Activated T-cell treated with anti-CD3 and anti-CD28 coated beads, Interleukin-2, amount 50 U/mL, for 24 hours (primary cell): ENCODE measurements around the gene ACVR1C.
"Not testable (repeated sequence)": the region's sequence is repeated elsewhere in the genome, so short reads cannot be mapped to it uniquely, and the experiment has no call there.

Experiments used
- DNase-seq: peaks from one replicate; pipeline ENCODE4 v3.0.0-alpha.2; 2020
- H3K27ac Mint-ChIP-seq: 2 replicates; pipeline ENCODE4 v1.8.0; 2020; ENCODE audit warnings: mild to moderate bottlenecking, mixed read lengths
- H3K27me3 Mint-ChIP-seq: 2 replicates; pipeline ENCODE4 v1.8.0; 2020; ENCODE audit warnings: mixed read lengths
- H3K36me3 Mint-ChIP-seq: 2 replicates; pipeline ENCODE4 v1.8.0; 2020; ENCODE audit warnings: low read depth, mixed read lengths
- H3K4me1 Mint-ChIP-seq: 2 replicates; pipeline ENCODE4 v1.8.0; 2020; ENCODE audit warnings: low read depth, mixed read lengths
- H3K4me3 Mint-ChIP-seq: 2 replicates; pipeline ENCODE4 v1.8.0; 2020; ENCODE audit warnings: mild to moderate bottlenecking, moderate library complexity, mixed read lengths
- H3K9me3 Mint-ChIP-seq: 2 replicates; pipeline ENCODE4 v1.8.0; 2020; ENCODE audit warnings: mixed read lengths

ACVR1C gene

DNA sequence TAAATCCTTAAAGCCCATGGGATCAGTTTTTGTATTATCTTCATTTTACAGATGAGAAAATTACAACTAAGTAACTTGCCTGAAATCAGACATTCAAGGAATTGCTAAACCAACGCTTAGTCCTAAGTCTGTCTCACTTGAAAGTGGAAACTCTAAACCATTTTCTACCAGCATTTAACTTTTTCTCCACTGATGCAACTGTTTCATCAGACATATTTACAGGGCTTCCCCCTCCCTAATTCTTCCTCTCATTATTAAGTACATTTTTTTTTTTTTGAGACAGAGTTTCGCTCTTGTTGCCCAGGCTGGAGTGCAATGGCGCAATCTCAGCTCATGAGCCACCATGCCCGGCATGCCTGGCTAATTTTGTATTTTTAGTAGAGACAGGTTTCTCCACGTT, 88.6 kb downstream of the ACVR1C start:
- Mint-ChIP-seq H3K36me3 (peaks cover 9% of the 10 kb centered on the region), H3K27me3 (no peaks in the 10 kb centered on the region), H3K4me3 (no peak overlapping the region), H3K4me1 (peaks cover 4% of the 10 kb centered on the region), H3K27ac (no peak overlapping the region), H3K9me3 (no peaks in the 10 kb centered on the region)
- no peak for DNase-seq

DNA sequence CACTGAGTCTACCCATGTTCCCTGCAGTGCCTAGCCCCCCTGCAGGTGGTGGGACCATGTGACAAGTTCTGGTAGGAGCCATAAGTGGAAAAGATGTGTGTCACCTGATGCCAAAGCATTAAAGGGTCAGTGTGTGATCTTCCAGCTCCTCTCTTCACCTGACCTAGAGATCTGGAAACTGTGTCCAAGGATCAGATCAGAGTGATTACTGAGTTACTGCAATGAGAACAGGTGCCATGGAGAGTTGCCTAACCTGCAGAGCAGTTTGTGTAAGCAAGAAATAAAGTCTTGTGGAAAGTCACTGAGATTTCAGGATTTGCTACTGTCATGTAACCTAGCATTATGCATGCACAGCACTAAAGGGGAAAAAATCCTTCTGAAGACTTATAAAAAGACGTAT, 90.6 kb downstream of the ACVR1C start:
- DNase-seq = no peak
- H3K4me3 Mint-ChIP-seq = no peak overlapping the region
- peaks cover 7% of the 10 kb centered on the region for H3K36me3 Mint-ChIP-seq
- no peaks in the 10 kb centered on the region for H3K27me3 Mint-ChIP-seq
- H3K9me3 Mint-ChIP-seq = no peaks in the 10 kb centered on the region
- H3K27ac Mint-ChIP-seq = no peak overlapping the region
- peaks cover 3% of the 10 kb centered on the region for H3K4me1 Mint-ChIP-seq

DNA sequence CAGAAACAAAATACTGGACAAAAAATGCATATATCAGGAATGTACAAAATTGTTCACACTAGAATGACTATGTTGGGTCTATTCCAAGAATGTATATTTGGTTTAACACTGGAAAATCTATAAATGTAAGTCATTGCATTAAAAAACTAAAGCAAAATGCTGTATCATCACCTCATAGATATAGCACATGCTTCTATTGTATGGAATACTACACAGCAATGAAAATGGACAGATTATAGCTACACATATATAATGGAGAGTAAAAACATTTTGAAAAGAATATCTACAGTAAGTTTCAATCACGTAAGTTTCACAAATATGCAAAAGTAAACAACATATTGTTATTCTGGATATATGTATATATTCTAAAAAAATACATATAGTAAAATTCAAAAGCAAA, 91.8 kb downstream of the ACVR1C start:
- DNase-seq = no peak
- no peak overlapping the region for H3K27ac Mint-ChIP-seq

DNA sequence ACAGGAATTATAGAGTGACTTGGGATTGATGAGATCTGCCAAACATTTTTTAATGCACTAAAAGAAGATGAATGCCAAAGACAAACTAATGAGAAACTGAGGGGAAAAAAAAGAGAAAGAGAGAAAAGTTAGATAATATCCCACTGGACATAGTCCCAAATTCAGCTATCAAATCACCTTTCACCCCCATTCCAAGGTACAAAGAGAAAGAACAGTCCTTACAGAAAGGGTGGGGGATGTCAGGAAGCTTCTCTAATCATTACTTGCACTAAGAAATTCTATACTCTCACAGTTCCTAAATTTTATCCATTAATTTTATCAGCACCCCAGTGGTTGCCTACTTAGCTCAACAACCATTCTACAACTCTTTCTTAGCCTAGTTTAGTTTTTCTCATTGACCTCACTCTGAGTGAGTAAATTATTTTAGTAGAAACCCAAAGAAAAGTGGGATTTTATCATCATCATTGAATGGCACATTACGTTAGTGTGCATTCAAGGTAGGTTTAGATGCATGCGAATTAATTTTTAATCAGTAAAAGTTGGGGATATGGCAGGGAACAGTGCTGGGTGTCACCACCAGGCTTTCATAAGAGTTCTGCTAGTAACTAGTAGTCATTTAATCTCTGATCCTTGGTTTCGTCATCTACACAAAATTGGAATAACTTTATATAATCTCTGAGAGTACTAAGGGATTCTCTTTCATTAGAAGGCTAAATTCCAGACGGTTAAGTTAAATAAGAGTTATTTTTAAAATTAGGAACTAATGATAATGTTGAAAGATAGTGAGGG, 99.5 kb downstream of the ACVR1C start:
- no peaks in the 10 kb centered on the region for H3K36me3 Mint-ChIP-seq
- H3K27ac Mint-ChIP-seq = no peak overlapping the region
- H3K9me3 Mint-ChIP-seq = no peaks in the 10 kb centered on the region
- no peak overlapping the region for H3K4me3 Mint-ChIP-seq
- no peaks in the 10 kb centered on the region for H3K4me1 Mint-ChIP-seq
- H3K27me3 Mint-ChIP-seq = no peaks in the 10 kb centered on the region
- no peak for DNase-seq

More for the DNA sequence above, 91.8 kb downstream of the ACVR1C start:
- H3K27me3 Mint-ChIP-seq = no peaks in the 10 kb centered on the region
- no peaks in the 10 kb centered on the region for H3K9me3 Mint-ChIP-seq
- peaks cover 7% of the 10 kb centered on the region for H3K36me3 Mint-ChIP-seq
- peaks cover 3% of the 10 kb centered on the region for H3K4me1 Mint-ChIP-seq
- no peak overlapping the region for H3K4me3 Mint-ChIP-seq

DNA sequence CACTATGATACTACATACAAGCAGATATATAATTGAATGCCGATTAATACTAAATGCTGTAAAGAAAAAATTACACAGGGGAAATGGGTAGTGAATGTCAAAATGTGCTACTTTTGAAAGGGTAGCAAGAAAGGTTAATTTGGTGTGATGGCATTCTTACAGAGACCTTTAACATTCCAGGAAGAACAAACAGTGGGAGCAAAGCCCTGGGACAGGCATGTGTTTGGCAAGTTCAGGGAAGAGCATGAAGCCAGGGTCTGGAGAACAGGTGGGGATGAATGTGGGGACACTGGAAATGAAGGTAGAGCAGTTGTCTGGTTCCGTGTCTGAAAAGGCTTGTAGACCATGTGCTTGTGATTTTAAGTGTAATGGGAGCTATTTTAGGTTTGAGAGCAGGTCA, 102.6 kb downstream of the ACVR1C start:
- no peak for DNase-seq
- H3K27me3 Mint-ChIP-seq = no peaks in the 10 kb centered on the region

DNA sequence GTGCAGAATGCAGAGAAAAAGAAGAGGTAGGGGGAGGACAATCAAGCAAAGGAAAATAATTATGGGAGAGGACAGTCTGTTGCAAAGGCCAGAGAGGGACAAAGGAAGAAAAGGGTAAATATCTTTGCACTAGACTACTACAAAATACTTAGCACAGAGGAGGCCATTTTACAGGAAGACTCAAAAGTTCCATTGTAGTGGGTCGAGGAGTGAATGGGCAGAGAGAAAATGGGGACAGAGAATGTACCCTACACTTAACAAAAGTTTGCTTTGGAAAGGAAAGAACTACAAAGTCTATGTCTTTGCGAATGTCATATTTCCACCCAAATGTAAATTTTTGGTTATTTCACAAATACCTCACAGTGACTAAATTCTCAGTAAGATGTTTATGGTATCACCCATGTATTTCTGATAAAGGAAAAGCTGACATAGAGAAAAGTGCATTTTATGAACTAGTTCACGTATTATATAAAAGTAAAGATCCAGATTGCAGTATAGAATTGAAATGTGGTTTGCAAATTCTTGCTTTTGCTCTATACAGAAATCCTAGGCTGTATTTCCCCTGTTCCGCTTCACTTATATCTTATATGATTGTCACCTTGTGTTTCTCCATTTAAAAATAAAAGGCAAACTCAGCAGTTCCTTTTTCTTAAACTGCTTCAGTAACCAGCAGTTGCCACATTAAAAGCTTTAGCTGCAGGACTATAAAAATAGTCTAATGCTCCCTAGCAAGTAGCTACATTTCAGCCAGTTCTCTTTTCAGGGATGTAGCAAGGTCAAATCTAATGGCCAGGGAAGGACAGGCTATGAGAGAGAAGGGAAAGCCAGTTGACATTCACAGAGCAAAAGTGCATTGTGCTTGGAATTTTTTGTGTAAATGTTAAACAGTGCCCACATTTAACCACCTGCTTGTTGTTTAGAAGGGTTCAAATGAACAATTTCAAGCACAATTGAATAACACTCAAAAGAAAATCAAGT, 105.1 kb downstream of the ACVR1C start:
- Mint-ChIP-seq H3K9me3 (no peaks in the 10 kb centered on the region), H3K4me1 (peaks cover 3% of the 10 kb centered on the region), H3K27me3 (no peaks in the 10 kb centered on the region), H3K4me3 (no peak overlapping the region), H3K36me3 (no peaks in the 10 kb centered on the region), H3K27ac (no peak overlapping the region)
- no peak for DNase-seq

More for the DNA sequence above, 102.6 kb downstream of the ACVR1C start:
- Mint-ChIP-seq H3K4me1 (peaks cover 3% of the 10 kb centered on the region), H3K27ac (no peak overlapping the region), H3K36me3 (no peaks in the 10 kb centered on the region), H3K9me3 (no peaks in the 10 kb centered on the region), H3K4me3 (no peak overlapping the region)

DNA sequence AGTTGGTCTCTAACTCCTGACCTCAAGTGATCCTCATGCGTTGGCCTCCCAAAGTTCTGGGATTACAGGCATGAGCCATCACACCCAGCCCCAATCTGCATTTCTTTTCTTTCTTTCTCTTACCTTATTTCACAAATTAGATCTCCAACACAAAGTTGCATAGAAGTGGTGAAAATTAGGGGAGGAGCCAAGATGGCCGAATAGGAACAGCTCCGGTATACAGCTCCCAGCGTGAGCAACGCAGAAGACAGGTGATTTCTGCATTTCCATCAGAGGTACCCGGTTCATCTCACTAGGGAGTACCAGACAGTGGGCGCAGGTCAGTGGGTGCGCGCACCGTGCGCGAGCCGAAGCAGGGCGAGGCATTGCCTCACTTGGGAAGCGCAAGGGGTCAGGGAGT, 113.7 kb downstream of the ACVR1C start:
- not testable (repeated sequence) for H3K36me3 Mint-ChIP-seq, H3K4me3 Mint-ChIP-seq, H3K9me3 Mint-ChIP-seq, H3K27ac Mint-ChIP-seq, H3K4me1 Mint-ChIP-seq, DNase-seq, H3K27me3 Mint-ChIP-seq

DNA sequence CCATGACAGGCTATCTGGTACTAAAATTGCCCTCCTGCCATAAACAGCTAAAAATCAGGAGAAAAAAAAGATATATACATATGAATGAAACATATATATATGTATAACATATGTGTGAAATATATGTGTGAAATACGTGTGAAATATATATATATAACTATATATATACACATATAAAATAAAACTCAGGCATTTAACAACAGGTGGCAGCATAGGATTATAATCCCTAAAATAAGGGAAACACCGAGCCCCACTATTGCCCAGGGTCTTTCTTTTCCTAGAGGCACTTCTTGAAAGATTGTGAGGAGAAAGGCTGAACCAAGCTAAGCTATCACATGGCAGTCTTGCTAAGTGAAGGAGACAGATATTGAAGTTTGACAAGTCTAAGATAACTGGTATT, 118.9 kb downstream of the ACVR1C start:
- peaks cover 11% of the 10 kb centered on the region for H3K9me3 Mint-ChIP-seq
- H3K36me3 Mint-ChIP-seq = no peaks in the 10 kb centered on the region
- H3K4me1 Mint-ChIP-seq = peaks cover 3% of the 10 kb centered on the region
- peaks cover 8% of the 10 kb centered on the region for H3K27me3 Mint-ChIP-seq
- no peak overlapping the region for H3K27ac Mint-ChIP-seq
- no peak for DNase-seq
- no peak overlapping the region for H3K4me3 Mint-ChIP-seq

DNA sequence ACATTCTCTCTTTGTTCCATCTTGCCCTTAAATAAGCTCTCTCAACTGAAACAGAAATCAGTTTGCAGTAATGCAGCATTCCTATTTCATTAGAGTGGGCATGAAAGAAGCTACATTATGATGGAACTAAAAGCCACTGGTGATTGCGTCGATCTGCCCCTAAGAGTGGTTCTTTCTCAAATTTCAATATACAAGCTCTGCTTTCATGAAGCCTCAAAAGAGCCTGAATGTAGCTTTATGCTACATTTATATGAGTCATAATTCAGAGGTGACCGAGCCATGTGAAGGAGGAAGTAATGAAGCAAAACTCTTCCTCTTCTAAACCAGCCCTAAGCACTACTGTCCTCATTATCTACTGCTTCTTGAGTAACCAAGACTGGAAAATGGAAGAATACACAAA, 120.0 kb downstream of the ACVR1C start:
- H3K4me3 Mint-ChIP-seq = no peak overlapping the region
- peaks cover 3% of the 10 kb centered on the region for H3K4me1 Mint-ChIP-seq
- DNase-seq = no peak
- H3K36me3 Mint-ChIP-seq = no peaks in the 10 kb centered on the region
- no peak overlapping the region for H3K27ac Mint-ChIP-seq
- peaks cover 8% of the 10 kb centered on the region for H3K27me3 Mint-ChIP-seq
- peaks cover 11% of the 10 kb centered on the region for H3K9me3 Mint-ChIP-seq

DNA sequence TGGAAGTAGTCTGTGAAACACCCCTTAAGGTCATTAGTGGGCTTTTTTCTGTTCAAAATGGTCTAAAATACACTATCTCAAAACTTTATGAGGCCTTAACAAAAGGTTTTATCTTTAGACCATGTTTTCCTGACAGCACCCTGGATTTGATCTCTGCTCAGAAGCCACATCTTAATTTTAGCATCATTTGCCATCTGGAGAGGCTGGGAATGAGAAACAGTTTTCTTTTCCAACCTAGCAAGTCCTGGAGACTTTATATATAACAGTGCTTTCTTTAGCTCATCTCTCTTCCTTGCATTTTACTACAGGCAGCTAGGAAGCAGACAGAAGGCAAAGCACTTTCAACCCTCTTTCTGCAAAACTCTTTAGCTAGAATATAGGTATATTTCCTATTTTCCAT, 122.1 kb downstream of the ACVR1C start:
- Mint-ChIP-seq H3K36me3 (no peaks in the 10 kb centered on the region), H3K9me3 (peaks cover 11% of the 10 kb centered on the region), H3K4me1 (peaks cover 10% of the 10 kb centered on the region), H3K4me3 (no peak overlapping the region), H3K27ac (no peak overlapping the region), H3K27me3 (peaks cover 8% of the 10 kb centered on the region)
- no peak for DNase-seq

DNA sequence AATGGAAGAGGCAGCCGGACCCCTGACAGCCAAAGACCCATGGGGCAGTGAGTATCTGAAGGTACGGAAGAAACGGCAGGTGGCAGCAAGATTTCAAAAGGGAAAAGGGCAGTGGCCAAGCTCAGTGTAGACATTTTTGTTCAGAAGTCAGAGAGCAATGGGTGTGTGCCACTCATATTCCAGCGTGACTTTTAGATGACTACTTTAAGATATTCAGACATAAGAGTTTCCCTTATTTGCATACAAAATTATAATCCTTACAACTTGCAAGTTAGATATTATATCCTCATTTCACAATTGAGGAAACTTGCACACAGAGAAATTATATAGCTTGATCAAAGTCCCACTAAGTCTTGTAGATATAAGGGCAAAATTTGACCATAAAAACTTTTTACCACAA, 124.0 kb downstream of the ACVR1C start:
- no peak for DNase-seq
- Mint-ChIP-seq H3K9me3 (peaks cover 11% of the 10 kb centered on the region), H3K27ac (no peak overlapping the region), H3K27me3 (peaks cover 8% of the 10 kb centered on the region), H3K4me3 (no peak overlapping the region), H3K4me1 (peaks cover 19% of the 10 kb centered on the region), H3K36me3 (no peaks in the 10 kb centered on the region)

DNA sequence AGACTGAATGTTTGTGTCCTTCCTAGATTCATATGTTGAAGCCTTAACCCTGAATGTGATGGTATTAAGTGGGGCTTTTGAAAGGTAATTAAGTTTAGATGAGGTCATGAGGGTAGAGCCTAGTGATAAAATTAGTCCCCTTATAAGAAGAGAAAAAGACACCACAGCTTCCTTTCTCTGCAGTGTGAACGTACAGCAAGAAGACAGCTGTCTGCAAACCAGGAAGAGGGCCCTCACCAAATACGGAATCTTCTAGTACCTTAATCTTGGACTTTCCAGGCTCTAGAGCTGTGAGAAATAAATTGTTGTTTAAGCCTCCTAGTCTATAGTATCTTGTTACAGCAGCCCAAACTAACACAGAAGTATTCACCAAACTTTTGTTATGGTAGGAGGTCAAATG, 127.6 kb downstream of the ACVR1C start:
- no peaks in the 10 kb centered on the region for H3K36me3 Mint-ChIP-seq
- H3K4me3 Mint-ChIP-seq = no peak overlapping the region
- no peak overlapping the region for H3K27ac Mint-ChIP-seq
- no peak for DNase-seq
- peaks cover 26% of the 10 kb centered on the region for H3K4me1 Mint-ChIP-seq
- H3K9me3 Mint-ChIP-seq = peaks cover 8% of the 10 kb centered on the region
- peaks cover 3% of the 10 kb centered on the region for H3K27me3 Mint-ChIP-seq

DNA sequence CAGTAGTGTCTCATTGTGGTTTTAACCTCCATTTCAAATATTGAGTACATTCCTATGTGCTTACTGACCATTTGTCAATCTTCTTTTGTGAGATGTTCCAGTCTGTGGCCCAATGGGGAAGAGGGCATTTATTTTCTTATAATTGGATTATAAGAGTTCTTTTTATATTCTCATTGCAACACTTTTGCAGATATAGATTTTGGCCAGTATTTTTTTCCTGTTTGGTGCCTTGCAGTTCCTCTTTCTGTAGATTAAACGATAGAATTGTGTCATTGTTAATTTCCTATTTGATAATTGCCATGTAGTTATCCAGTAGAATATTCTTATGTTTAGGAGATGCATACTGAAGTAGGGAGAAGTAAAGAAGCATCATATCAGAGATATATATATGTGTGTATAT, 128.3 kb downstream of the ACVR1C start:
- H3K27me3 Mint-ChIP-seq = no peaks in the 10 kb centered on the region
- peaks cover 2% of the 10 kb centered on the region for H3K9me3 Mint-ChIP-seq
- no peak overlapping the region for H3K27ac Mint-ChIP-seq
- no peak for DNase-seq
- no peak overlapping the region for H3K4me3 Mint-ChIP-seq
- H3K36me3 Mint-ChIP-seq = no peaks in the 10 kb centered on the region
- peaks cover 26% of the 10 kb centered on the region for H3K4me1 Mint-ChIP-seq

DNA sequence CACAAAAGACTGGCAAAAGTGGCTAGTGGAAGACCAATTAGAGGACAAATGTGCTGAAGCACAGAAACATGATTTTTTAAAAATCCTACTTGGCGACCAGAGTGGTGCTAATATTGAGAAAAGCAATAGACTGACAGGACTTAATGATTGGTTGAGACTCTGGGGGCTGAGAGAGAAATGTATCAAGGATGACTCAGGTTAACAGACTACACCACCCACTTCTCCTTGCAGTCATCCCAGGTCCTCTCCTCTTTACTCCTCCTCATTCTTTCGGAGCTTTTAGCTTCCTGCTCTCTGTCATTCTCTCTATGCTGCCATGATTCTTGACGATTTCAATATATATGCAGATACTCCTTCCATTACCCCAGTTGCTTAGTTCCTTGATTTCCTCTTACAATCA, 130.2 kb downstream of the ACVR1C start:
- Mint-ChIP-seq H3K4me3 (no peak overlapping the region), H3K36me3 (no peaks in the 10 kb centered on the region), H3K27me3 (no peaks in the 10 kb centered on the region), H3K4me1 (peaks cover 36% of the 10 kb centered on the region), H3K27ac (no peak overlapping the region), H3K9me3 (no peaks in the 10 kb centered on the region)
- no peak for DNase-seq
